WTC11 (cell line): ENCODE measurements around the gene P2RX1.

Experiments used
- JUN ChIP-seq: sonication (generic); formaldehyde crosslinking; IDR thresholded peaks from 2 replicates; pipeline ENCODE4 v1.8.0; 2023; ENCODE audit warnings: mild to moderate bottlenecking, missing genetic modification reagents
- KAT7 ChIP-seq: sonication (generic); formaldehyde crosslinking; IDR thresholded peaks from 2 replicates; pipeline ENCODE4 v1.8.1; 2023; ENCODE audit warnings: missing genetic modification reagents, mild to moderate bottlenecking, borderline replicate concordance
- NFE2L1 ChIP-seq: sonication (generic); formaldehyde crosslinking; IDR thresholded peaks from 2 replicates; pipeline ENCODE4 v1.8.1; 2023; ENCODE audit warnings: missing genetic modification reagents
- ZBTB21 ChIP-seq: sonication (generic); formaldehyde crosslinking; IDR thresholded peaks from 2 replicates; pipeline ENCODE4 v1.8.1; 2023; ENCODE audit warnings: mild to moderate bottlenecking, missing genetic modification reagents, borderline replicate concordance
- ZNF232 ChIP-seq: sonication (generic); formaldehyde crosslinking; IDR thresholded peaks from 2 replicates; pipeline ENCODE4 v1.8.0; 2022; ENCODE audit warnings: mild to moderate bottlenecking, missing genetic modification reagents
- TF ChIP-seq, protein P1 (sequence below): fragments of 200-600 bp; IDR thresholded peaks from 2 replicates; pipeline ENCODE4 v1.8.0; 2022; ENCODE audit warnings: antibody characterized with exemption
- TF ChIP-seq, protein P2 (sequence below): sonication (generic); formaldehyde crosslinking; IDR thresholded peaks from 2 replicates; pipeline ENCODE4 v1.8.1; 2023; ENCODE audit warnings: mild to moderate bottlenecking, missing genetic modification reagents, borderline replicate concordance
- TF ChIP-seq, protein P3 (sequence below): sonication (generic); formaldehyde crosslinking; IDR thresholded peaks from 2 replicates; pipeline ENCODE4 v1.8.1; 2023; ENCODE audit warnings: mild to moderate bottlenecking, moderate library complexity, missing genetic modification reagents

DNA sequence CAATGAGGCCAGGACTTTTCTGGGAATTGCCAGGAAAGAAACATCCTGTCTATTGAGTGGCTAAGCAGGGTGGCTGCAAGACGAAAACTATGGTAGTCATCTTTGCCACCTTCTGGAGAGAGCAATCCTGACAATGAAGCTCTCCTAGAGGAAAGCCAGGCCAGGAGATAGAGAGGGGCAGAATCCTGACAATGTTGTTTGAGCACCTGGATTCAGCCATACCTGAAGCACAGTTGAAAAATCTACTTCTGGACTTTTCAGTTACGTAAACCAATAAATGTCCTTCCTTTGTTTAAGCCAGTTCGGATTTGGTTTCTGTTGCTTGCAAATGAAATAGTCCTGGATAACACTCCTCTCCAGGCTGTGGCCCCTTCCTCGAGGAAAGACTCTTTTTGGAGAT is 9.4 kb downstream of the P2RX1 start:
- TF ChIP-seq, protein P1, sequence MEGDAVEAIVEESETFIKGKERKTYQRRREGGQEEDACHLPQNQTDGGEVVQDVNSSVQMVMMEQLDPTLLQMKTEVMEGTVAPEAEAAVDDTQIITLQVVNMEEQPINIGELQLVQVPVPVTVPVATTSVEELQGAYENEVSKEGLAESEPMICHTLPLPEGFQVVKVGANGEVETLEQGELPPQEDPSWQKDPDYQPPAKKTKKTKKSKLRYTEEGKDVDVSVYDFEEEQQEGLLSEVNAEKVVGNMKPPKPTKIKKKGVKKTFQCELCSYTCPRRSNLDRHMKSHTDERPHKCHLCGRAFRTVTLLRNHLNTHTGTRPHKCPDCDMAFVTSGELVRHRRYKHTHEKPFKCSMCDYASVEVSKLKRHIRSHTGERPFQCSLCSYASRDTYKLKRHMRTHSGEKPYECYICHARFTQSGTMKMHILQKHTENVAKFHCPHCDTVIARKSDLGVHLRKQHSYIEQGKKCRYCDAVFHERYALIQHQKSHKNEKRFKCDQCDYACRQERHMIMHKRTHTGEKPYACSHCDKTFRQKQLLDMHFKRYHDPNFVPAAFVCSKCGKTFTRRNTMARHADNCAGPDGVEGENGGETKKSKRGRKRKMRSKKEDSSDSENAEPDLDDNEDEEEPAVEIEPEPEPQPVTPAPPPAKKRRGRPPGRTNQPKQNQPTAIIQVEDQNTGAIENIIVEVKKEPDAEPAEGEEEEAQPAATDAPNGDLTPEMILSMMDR = no peak
- TF ChIP-seq NFE2L1 (CRISPR knock-in tag) = no peak
- TF ChIP-seq ZNF232 = no peak
- no peak for TF ChIP-seq ZBTB21 (CRISPR knock-in tag)
- no peak for TF ChIP-seq JUN (CRISPR knock-in tag)
- TF ChIP-seq, protein P2, sequence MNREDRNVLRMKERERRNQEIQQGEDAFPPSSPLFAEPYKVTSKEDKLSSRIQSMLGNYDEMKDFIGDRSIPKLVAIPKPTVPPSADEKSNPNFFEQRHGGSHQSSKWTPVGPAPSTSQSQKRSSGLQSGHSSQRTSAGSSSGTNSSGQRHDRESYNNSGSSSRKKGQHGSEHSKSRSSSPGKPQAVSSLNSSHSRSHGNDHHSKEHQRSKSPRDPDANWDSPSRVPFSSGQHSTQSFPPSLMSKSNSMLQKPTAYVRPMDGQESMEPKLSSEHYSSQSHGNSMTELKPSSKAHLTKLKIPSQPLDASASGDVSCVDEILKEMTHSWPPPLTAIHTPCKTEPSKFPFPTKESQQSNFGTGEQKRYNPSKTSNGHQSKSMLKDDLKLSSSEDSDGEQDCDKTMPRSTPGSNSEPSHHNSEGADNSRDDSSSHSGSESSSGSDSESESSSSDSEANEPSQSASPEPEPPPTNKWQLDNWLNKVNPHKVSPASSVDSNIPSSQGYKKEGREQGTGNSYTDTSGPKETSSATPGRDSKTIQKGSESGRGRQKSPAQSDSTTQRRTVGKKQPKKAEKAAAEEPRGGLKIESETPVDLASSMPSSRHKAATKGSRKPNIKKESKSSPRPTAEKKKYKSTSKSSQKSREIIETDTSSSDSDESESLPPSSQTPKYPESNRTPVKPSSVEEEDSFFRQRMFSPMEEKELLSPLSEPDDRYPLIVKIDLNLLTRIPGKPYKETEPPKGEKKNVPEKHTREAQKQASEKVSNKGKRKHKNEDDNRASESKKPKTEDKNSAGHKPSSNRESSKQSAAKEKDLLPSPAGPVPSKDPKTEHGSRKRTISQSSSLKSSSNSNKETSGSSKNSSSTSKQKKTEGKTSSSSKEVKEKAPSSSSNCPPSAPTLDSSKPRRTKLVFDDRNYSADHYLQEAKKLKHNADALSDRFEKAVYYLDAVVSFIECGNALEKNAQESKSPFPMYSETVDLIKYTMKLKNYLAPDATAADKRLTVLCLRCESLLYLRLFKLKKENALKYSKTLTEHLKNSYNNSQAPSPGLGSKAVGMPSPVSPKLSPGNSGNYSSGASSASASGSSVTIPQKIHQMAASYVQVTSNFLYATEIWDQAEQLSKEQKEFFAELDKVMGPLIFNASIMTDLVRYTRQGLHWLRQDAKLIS = no peak
- no peak for TF ChIP-seq KAT7 (CRISPR knock-in tag)
- TF ChIP-seq, protein P3, sequence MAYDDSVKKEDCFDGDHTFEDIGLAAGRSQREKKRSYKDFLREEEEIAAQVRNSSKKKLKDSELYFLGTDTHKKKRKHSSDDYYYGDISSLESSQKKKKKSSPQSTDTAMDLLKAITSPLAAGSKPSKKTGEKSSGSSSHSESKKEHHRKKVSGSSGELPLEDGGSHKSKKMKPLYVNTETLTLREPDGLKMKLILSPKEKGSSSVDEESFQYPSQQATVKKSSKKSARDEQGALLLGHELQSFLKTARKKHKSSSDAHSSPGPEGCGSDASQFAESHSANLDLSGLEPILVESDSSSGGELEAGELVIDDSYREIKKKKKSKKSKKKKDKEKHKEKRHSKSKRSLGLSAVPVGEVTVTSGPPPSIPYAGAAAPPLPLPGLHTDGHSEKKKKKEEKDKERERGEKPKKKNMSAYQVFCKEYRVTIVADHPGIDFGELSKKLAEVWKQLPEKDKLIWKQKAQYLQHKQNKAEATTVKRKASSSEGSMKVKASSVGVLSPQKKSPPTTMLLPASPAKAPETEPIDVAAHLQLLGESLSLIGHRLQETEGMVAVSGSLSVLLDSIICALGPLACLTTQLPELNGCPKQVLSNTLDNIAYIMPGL = no peak
